ENCODE measurements around the gene POLN. TPM values are rescaled to one million over a fixed set of nuclear protein-coding genes. Genes with fewer than 3 reads are reported as not detected.

POLN gene
- total and polyA plus RNA-seq, 2 of the 4 experiments (the other 2 are of a cell fraction), result 0.63 to 0.72 TPM

DNA sequence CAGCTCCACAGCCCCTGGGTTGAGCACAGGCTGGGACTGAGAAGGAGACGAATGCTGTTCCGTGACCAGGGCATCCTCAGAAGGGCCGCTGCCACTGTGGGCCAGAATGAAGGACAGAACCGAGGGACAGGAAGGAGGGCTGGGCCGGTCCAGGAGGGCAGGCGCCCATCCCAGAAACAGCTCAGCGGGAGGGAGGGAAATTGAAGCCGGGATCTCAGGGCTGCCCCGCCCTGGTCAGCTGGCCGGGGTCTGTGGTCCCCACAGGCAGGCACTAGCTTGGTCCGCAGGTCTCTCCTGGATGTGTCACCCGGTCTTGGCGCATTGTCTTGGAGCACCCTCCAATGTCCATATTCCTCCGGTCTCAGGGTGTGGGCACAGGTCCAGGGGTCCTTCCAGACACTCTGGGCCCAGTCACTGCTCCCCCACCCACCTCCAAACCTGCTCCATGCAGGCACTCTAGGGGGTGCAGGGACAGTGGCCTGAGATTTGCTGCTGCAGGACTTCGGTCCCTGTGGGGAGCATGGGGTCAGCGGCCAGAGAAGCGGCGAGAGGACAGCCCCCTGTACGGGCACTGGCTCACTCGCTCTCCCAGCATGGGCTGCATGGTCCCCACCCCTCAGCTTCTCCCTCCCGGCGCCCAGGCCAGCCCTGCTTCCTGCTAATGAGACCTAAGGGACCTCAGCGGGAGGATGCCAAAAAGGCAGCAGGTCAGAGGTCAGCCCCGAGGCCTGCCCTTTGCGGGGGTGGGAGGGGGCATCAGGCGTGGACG, 43.9 kb upstream of the POLN start (continued):
- no peak for TF ChIP-seq MAFK (IDR thresholded peaks at IDR 0.05; ENCODE audit: low read depth, low read length)

GRCh38 chr4:2284934-2285612, 43.2 kb upstream of the POLN start:
- intact Hi-C loops (cut with micrococcal nuclease) (no loop called here), dilution Hi-C loops (cut with HindIII; ENCODE audit: low sequenced_read_pairs, unreplicated experiment) (no loop called here), in situ Hi-C loops (cut with MboI; ENCODE audit: low sequenced_read_pairs) (no loop called here)
- Histone ChIP-seq H4K20me1 (ENCODE audit: insufficient read depth, low read length) (no peaks in the 10 kb centered on the region), H4K91ac (ENCODE audit: insufficient read depth, low read depth, low read length) (no peak overlapping the region), H3K9ac (ENCODE audit: low read depth, low read length) (no peak overlapping the region), H3K27me3 (ENCODE audit: control insufficient read depth, insufficient read depth, low read length) (0 out of 2 replicates have a peak, but pooled peaks cover 2% of the 10 kb centered on the region), H2AK9ac (replicated peaks; ENCODE audit: low read depth, low read length, poor library complexity) (peak overlapping the region; percentile 84), H3K14ac (replicated peaks; ENCODE audit: low read depth, low read length) (0 out of 2 replicates have a peak overlapping the region, but pooled peaks have one; percentile 37), H3K9me1 (ENCODE audit: insufficient read depth, low read length) (0 out of 2 replicates have a peak, but pooled peaks cover 3% of the 10 kb centered on the region), H2BK15ac (ENCODE audit: low read depth, low read length) (no peak overlapping the region), H3K9me3 (ENCODE audit: control insufficient read depth, insufficient read depth, low read length) (no peaks in the 10 kb centered on the region), H3K4me3 (ENCODE audit: insufficient read depth, low read depth, low read length) (no peak overlapping the region), H3K79me1 (ENCODE audit: low read depth in 1 of 2, low read length in 2 of 2) (no peaks in the 10 kb centered on the region), H3K27ac (ENCODE audit: insufficient read depth, low read length) (no peak overlapping the region), H3K4me1 (ENCODE audit: control insufficient read depth, insufficient read depth, low read length) (peaks cover 2% of the 10 kb centered on the region; the same call in 1 of the 2 replicates), H2BK20ac (ENCODE audit: low read depth, low read length) (no peak overlapping the region; the same call in 1 of the 2 replicates), H3K56ac (ENCODE audit: extremely low read depth, insufficient read depth, low read length) (no peak overlapping the region), H3K23ac (ENCODE audit: low read depth, low read length) (no peak overlapping the region), H2BK120ac (ENCODE audit: low read depth, low read length) (peak overlapping the region; percentile 75; the same call in 1 of the 2 replicates), H4K8ac (ENCODE audit: low read depth in 2 of 2, low read length in 2 of 2) (0 out of 4 replicates have a peak overlapping the region, but pooled peaks of 1 of the 2 experiments have one; percentile 35), H2AK5ac (ENCODE audit: low read depth, low read length) (peak overlapping the region; percentile 36; the same call in 1 of the 2 replicates), H3K36me3 (ENCODE audit: control insufficient read depth, insufficient read depth, low read length) (no peaks in the 10 kb centered on the region), H3K18ac (ENCODE audit: low read depth, low read length) (no peak overlapping the region), H2BK5ac (ENCODE audit: low read depth, low read length, poor library complexity, severe bottlenecking) (peak overlapping the region; percentile 51), H3K4me2 (ENCODE audit: low read depth, low read length) (no peak overlapping the region), H2AFZ (replicated peaks; ENCODE audit: low read length, poor library complexity) (peak overlapping the region; percentile 83), H3K4ac (ENCODE audit: low read depth, low read length) (peak overlapping the region; percentile 59), H4K5ac (ENCODE audit: low read depth, low read length) (no peak overlapping the region)
- CTCF ChIA-PET, result no interaction called here
- ATAC-seq (ENCODE audit: low read depth) (peak; percentile 84), DNase-seq (peak; percentile 79)
- 71% methylated on average over 13 of the region's 15 CpGs; no CpG with 5 or more reads in 1 of the 2 experiments for WGBS, 2 experiments (ENCODE audit: extremely low coverage in 2 of 2, insufficient read length in 1 of 2)
- TF ChIP-seq, protein P1, sequence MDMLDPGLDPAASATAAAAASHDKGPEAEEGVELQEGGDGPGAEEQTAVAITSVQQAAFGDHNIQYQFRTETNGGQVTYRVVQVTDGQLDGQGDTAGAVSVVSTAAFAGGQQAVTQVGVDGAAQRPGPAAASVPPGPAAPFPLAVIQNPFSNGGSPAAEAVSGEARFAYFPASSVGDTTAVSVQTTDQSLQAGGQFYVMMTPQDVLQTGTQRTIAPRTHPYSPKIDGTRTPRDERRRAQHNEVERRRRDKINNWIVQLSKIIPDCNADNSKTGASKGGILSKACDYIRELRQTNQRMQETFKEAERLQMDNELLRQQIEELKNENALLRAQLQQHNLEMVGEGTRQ (IDR thresholded peaks at IDR 0.05; ENCODE audit: low read depth, low read length), result no peak
- TF ChIP-seq NFE2L2 (IDR thresholded peaks at IDR 0.05; ENCODE audit: low read depth, low read length) (peak; percentile 17; the same call in 1 of the 2 replicates), MXI1 (IDR thresholded peaks at IDR 0.05; ENCODE audit: borderline replicate concordance, low read depth, low read length) (no peak)
- no TSS peak for BruUV-seq (replicated peaks)
- POLR2A ChIA-PET (ENCODE audit: unreplicated experiment), result interaction anchor here (0.6 kb wide), 1 partner anchor 514 kb away, joined by 3 read pairs; no protein-coding TSS in a partner anchor

Measured in IMR-90 (cell line).